ENCODE data around the gene SLC4A1AP. TPM values are rescaled to one million over a fixed set of nuclear protein-coding genes. Genes with fewer than 3 reads are reported as not detected.
A peak's percentile ranks its signal among the peaks of the same experiment; 100 is the strongest.

SLC4A1AP gene
- total and polyA plus RNA-seq, 2 experiments from 2014 or later, result 24.3 to 29.2 TPM

GRCh38 chr2:27703638-27704341 lies 40.1 kb downstream of the SLC4A1AP start:
- Histone ChIP-seq H3K4me1 (ENCODE audit: insufficient read depth) (peaks cover 10% of the 10 kb centered on the region), H2AFZ (no peak overlapping the region), H3F3A (replicated peaks; ENCODE audit: low read depth) (no peaks in the 10 kb centered on the region), H3K36me3 (ENCODE audit: insufficient read depth) (no peaks in the 10 kb centered on the region), H3K79me2 (replicated peaks; ENCODE audit: insufficient read depth) (no peaks in the 10 kb centered on the region), H3K4me2 (no peak overlapping the region), H4K20me1 (replicated peaks; ENCODE audit: insufficient read depth) (no peaks in the 10 kb centered on the region), H3K9me2 (ENCODE audit: insufficient read depth) (no peaks in the 10 kb centered on the region), H3K27me3 (ENCODE audit: insufficient read depth) (no peaks in the 10 kb centered on the region), H3K27ac (ENCODE audit: low read depth) (no peak overlapping the region), H3K4me3 (no peak overlapping the region)
- Mint-ChIP-seq H3K36me3 (ENCODE audit: low read depth) (no peaks in the 10 kb centered on the region), H3K27me3 (ENCODE audit: insufficient read depth, low read depth, poor library complexity) (peaks cover 5% of the 10 kb centered on the region), H3K4me3 (no peak overlapping the region), H3K27ac (no peak overlapping the region), H3K9me3 (no peaks in the 10 kb centered on the region), H3K4me1 (peaks cover 9% of the 10 kb centered on the region; the same call in 2 of the 3 replicates)
- TF ChIP-seq CTCF (conservative IDR thresholded peaks at IDR 0.05; ENCODE audit: low read depth in 2 of 2), result peak; percentile 95 to 96
- no peak for TF ChIP-seq ZNF114 (CRISPR knock-in tag; IDR thresholded peaks at IDR 0.05)
- TF ChIP-seq ETS1 (IDR thresholded peaks at IDR 0.05), result no peak
- TF ChIP-seq ZNF331 (CRISPR knock-in tag; IDR thresholded peaks at IDR 0.05; ENCODE audit: low read depth), result no peak
- ATAC-seq (peak; percentile 92), DNase-seq (ENCODE audit: low spot score) (peak; percentile 92)

GRCh38 chr2:27704342-27704876 lies 40.7 kb downstream of the SLC4A1AP start:
- no peak overlapping the region for H3K4me3 Mint-ChIP-seq
- H3K4me2 ChIP-seq, result no peak overlapping the region
- H3F3A ChIP-seq (replicated peaks; ENCODE audit: low read depth), result no peaks in the 10 kb centered on the region
- no peak overlapping the region for H3K27ac ChIP-seq (ENCODE audit: low read depth)
- no peaks in the 10 kb centered on the region for H3K9me2 ChIP-seq (ENCODE audit: insufficient read depth)
- no peaks in the 10 kb centered on the region for H3K36me3 Mint-ChIP-seq (ENCODE audit: low read depth)
- DNase-seq (ENCODE audit: low spot score) (no peak), ATAC-seq (no peak)
- H3K4me1 Mint-ChIP-seq, result peaks cover 9% of the 10 kb centered on the region; the same call in 2 of the 3 replicates
- H3K27ac Mint-ChIP-seq, result no peak overlapping the region
- no peaks in the 10 kb centered on the region for H3K9me3 Mint-ChIP-seq
- no peak overlapping the region for H3K4me3 ChIP-seq
- H3K27me3 ChIP-seq (ENCODE audit: insufficient read depth), result no peaks in the 10 kb centered on the region
- no peaks in the 10 kb centered on the region for H4K20me1 ChIP-seq (replicated peaks; ENCODE audit: insufficient read depth)
- H2AFZ ChIP-seq, result no peak overlapping the region
- no peak for TF ChIP-seq STAT1 (IDR thresholded peaks at IDR 0.05; ENCODE audit: unreplicated experiment)
- peaks cover 10% of the 10 kb centered on the region for H3K4me1 ChIP-seq (ENCODE audit: insufficient read depth)
- H3K27me3 Mint-ChIP-seq (ENCODE audit: insufficient read depth, low read depth, poor library complexity), result peaks cover 5% of the 10 kb centered on the region
- no peaks in the 10 kb centered on the region for H3K36me3 ChIP-seq (ENCODE audit: insufficient read depth)
- H3K79me2 ChIP-seq (replicated peaks; ENCODE audit: insufficient read depth), result no peaks in the 10 kb centered on the region

Data from GM23338 (cell line).